Mammary epithelial cell (primary cell): Measurements from ENCODE around the gene ADGRD2.

Experiments used
- EZH2 ChIP-seq: IDR thresholded peaks from 2 replicates; pipeline ENCODE4 v1.6.1; 2012; ENCODE audit warnings: low read length, inconsistent platforms, borderline replicate concordance
- TF ChIP-seq, protein P1 (sequence below), 2 donors: IDR thresholded peaks in 1 of 2; conservative IDR thresholded peaks in 1 of 2; 2 replicates each; pipeline ENCODE4 v1.5.1; 2011 to 2012; ENCODE audit warnings: inconsistent platforms in 2 of 2, low read length in 2 of 2, mild to moderate bottlenecking in 2 of 2, control low read depth in 1 of 2, low read depth in 1 of 2; ENCODE audit not compliant: insufficient read depth in 1 of 2; ENCODE audit errors: extremely low read depth in 1 of 2

DNA sequence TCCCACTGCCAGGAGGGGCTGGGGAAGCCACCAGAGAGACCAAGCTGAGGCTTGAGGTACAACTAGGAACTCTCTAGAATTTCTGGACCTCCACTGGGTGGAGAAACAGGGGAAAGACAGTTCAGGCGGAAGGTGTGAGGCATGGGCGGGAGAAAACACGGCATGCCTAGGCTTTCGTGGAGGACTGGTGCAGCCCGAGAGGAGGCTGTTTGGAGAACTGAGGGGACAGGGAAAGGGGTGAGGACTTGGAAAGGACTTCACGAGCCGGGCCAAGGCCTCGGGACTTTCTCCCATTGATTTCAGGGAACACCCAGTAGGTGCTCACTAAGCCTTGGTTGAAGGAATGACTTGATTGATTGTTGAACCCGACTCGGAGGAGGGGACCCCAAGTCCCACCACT, 9.5 kb upstream of the ADGRD2 start:
- TF ChIP-seq, protein P1, sequence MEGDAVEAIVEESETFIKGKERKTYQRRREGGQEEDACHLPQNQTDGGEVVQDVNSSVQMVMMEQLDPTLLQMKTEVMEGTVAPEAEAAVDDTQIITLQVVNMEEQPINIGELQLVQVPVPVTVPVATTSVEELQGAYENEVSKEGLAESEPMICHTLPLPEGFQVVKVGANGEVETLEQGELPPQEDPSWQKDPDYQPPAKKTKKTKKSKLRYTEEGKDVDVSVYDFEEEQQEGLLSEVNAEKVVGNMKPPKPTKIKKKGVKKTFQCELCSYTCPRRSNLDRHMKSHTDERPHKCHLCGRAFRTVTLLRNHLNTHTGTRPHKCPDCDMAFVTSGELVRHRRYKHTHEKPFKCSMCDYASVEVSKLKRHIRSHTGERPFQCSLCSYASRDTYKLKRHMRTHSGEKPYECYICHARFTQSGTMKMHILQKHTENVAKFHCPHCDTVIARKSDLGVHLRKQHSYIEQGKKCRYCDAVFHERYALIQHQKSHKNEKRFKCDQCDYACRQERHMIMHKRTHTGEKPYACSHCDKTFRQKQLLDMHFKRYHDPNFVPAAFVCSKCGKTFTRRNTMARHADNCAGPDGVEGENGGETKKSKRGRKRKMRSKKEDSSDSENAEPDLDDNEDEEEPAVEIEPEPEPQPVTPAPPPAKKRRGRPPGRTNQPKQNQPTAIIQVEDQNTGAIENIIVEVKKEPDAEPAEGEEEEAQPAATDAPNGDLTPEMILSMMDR (conservative IDR thresholded peaks at IDR 0.05 in 1 of 2, IDR thresholded peaks at IDR 0.05 in 1 of 2; ENCODE audit: extremely low read depth in 1 of 2, insufficient read depth in 1 of 2, low read depth in 1 of 2, low read length in 2 of 2), result no peak
- TF ChIP-seq EZH2, result no peak
